NCI-H2029 (cell line): Measurements from ENCODE around the gene SLC16A12.
"Not testable (repeated sequence)": the region's sequence is repeated elsewhere in the genome, so short reads cannot be mapped to it uniquely, and the experiment has no call there.

Source experiments
- DNase-seq: peaks from one replicate; lab custom pipeline; 2025; lab: John Stamatoyannopoulos, UW

Gene SLC16A12

GRCh38 chr10:89548673-89549072 lies 13.3 kb upstream of the SLC16A12 start:
- DNase-seq, result no peak

GRCh38 chr10:89547853-89548513 lies 12.6 kb upstream of the SLC16A12 start:
- no peak for DNase-seq

- DNase-seq, result not testable (repeated sequence)
Measured at GRCh38 chr10:89546651-89547050, 11.3 kb upstream of the SLC16A12 start.

- no peak for DNase-seq
Measured at GRCh38 chr10:89543841-89544240, 8.4 kb upstream of the SLC16A12 start.

GRCh38 chr10:89540420-89540949 lies 5.1 kb upstream of the SLC16A12 start:
- no peak for DNase-seq

GRCh38 chr10:89537364-89537763 lies 2.0 kb upstream of the SLC16A12 start:
- DNase-seq, result no peak

- no peak for DNase-seq
Measured at GRCh38 chr10:89536013-89536354, 590 bp upstream of the SLC16A12 start.

GRCh38 chr10:89534826-89535166 lies 598 bp downstream of the SLC16A12 start:
- DNase-seq, result no peak

GRCh38 chr10:89532476-89532875 lies 2.9 kb downstream of the SLC16A12 start:
- no peak for DNase-seq

- no peak for DNase-seq
Measured at GRCh38 chr10:89531359-89531758, 4.0 kb downstream of the SLC16A12 start.

- DNase-seq, result not testable (repeated sequence)
Measured at GRCh38 chr10:89529711-89530110, 5.7 kb downstream of the SLC16A12 start.

GRCh38 chr10:89526358-89526757 lies 9.0 kb downstream of the SLC16A12 start:
- DNase-seq, result no peak

- DNase-seq, result no peak
Measured at GRCh38 chr10:89525556-89525955, 9.8 kb downstream of the SLC16A12 start.

- no peak for DNase-seq
Measured at GRCh38 chr10:89524279-89524678, 11.1 kb downstream of the SLC16A12 start.

- no peak for DNase-seq
Measured at GRCh38 chr10:89523274-89523673, 12.1 kb downstream of the SLC16A12 start.

GRCh38 chr10:89522463-89522862 lies 12.9 kb downstream of the SLC16A12 start:
- no peak for DNase-seq

- DNase-seq, result no peak
Measured at GRCh38 chr10:89521368-89521767, 14.0 kb downstream of the SLC16A12 start.

GRCh38 chr10:89520706-89521105 lies 14.7 kb downstream of the SLC16A12 start:
- DNase-seq, result no peak

- no peak for DNase-seq
Measured at GRCh38 chr10:89518876-89519842, 16.2 kb downstream of the SLC16A12 start.

GRCh38 chr10:89518108-89518507 lies 17.3 kb downstream of the SLC16A12 start:
- DNase-seq, result no peak

- no peak for DNase-seq
Measured at GRCh38 chr10:89516149-89516832, 19.1 kb downstream of the SLC16A12 start.

GRCh38 chr10:89515031-89515841 lies 20.2 kb downstream of the SLC16A12 start:
- no peak for DNase-seq
